Mesothelial cell of epicardium (in vitro differentiated cells): ENCODE results near the gene GOLGA6A. TPM values are rescaled to one million over a fixed set of nuclear protein-coding genes. Genes with fewer than 3 reads are reported as not detected.
"Not testable (repeated sequence)": the region's sequence is repeated elsewhere in the genome, so short reads cannot be mapped to it uniquely, and the experiment has no call there.

ENCODE experiments used
- DNase-seq, 2 experiments: peaks; one replicate each; pipeline ENCODE4 v3.0.0; 2021; ENCODE audit warnings: low spot score in 2 of 2; ENCODE audit not compliant: unreplicated experiment in 2 of 2
- H3K27ac Mint-ChIP-seq: 2 replicates; pipeline ENCODE4 v1.8.0; 2021; ENCODE audit warnings: mixed read lengths
- H3K27me3 Mint-ChIP-seq: 2 replicates; pipeline ENCODE4 v1.8.0; 2021; ENCODE audit warnings: low read depth, mixed read lengths
- H3K36me3 Mint-ChIP-seq: 2 replicates; pipeline ENCODE4 v1.8.0; 2021; ENCODE audit warnings: mixed read lengths
- H3K4me1 Mint-ChIP-seq: 2 replicates; pipeline ENCODE4 v1.8.0; 2021; ENCODE audit warnings: mixed read lengths
- H3K4me3 Mint-ChIP-seq: 2 replicates; pipeline ENCODE4 v1.8.0; 2021; ENCODE audit warnings: mild to moderate bottlenecking, moderate library complexity, mixed read lengths
- H3K9me3 Mint-ChIP-seq: 2 replicates; pipeline ENCODE4 v1.8.0; 2021; ENCODE audit warnings: mixed read lengths
- total RNA-seq: library from RNA; stranded (reverse); gene quantifications from 3 replicates; pipeline ENCODE4 v1.2.1, GENCODE V29; 2021
- TF ChIP-seq, protein P1 (sequence below): fragments of 200-600 bp; sonication (generic); IDR thresholded peaks from one replicate; pipeline ENCODE4 v1.5.0; 2021; ENCODE audit warnings: antibody characterized with exemption; ENCODE audit not compliant: unreplicated experiment

The GOLGA6A gene, protein sequence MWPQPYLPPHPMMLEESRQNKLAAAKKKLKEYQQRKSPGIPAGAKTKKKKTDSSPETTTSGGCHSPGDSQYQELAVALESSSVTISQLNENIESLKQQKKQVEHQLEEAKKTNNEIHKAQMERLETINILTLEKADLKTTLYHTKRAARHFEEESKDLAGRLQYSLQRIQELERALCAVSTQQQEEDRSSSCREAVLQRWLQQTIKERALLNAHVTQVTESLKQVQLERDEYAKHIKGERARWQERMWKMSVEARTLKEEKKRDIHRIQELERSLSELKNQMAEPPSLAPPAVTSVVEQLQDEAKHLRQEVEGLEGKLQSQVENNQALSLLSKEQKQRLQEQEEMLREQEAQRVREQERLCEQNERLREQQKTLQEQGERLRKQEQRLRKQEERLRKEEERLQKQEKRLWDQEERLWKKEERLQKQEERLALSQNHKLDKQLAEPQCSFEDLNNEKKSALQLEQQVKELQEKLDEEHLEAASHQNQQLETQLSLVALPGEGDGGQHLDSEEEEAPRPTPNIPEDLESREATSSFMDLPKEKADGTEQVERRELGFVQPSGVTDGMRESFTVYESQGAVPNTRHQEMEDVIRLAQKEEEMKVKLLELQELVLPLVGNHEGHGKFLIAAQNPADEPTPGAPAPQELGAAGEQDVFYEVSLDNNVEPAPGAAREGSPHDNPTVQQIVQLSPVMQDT
- 0.20 to 0.94 TPM (median 0.29 TPM) in 3 replicates for total RNA-seq

DNA sequence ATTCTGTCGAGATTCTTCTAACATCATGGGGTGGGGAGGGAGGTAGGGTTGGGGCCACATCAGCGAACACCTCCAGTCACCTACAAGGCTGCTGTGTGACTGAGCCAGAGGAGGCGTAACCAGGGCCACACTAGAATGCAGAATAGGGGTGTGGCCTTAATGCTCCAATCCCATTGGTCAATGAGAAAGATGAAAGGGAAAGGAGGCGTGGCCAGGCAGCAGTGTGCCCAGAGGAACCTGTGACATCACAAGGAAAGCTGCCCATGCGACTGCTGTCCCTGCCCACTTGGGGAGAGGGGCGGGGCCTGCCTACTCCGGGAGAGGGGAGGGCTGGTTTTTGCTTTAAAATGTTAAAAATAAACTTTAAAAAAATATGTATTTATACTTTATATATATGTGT lies at the start of gene GOLGA6A:
GOLGA6A (minus strand) TSS at position 101 of the 400 bp plus-strand sequence; CDS start at position 60, 41 bp downstream.
- H3K4me3 Mint-ChIP-seq, H3K27ac Mint-ChIP-seq, H3K4me1 Mint-ChIP-seq, H3K36me3 Mint-ChIP-seq, DNase-seq, H3K9me3 Mint-ChIP-seq, H3K27me3 Mint-ChIP-seq: not testable (repeated sequence)

DNA sequence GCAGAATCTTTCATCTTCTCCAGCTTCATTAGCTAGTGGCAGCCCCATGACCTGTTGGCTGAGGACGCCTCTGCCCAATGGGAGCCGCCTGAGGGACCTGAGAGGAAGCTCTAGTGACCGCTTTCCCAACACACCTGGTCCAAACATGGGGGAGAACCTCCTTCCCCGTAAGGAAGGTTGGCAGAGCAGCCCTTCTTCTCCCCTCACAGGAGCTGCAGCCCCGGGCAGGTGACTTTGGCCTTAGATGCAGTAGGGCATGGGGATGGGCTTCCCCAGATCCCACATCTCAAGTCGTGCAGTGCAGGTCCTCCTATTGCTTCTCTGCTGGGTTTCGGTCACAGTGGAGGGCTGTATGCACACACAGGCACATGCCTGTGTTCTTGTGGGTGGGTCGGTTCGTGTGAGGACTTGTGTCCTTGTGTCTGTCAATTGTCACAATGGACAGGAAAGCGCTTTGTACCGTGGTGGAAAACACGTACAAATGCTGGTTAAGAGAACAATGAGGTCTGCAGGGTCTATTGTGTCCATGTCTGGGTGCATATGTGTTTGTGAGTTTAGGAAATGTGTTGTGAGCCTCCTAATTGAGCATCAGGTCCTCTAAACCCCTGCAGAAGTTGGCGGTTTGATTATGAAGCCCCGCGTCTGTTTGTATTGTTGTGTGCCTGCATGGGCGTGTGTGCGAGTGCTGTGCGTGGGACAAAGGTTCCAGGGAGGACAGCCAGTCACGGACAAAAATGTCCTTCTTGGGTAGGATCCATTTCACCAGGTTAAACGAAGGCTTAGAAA lies 49.5 kb upstream of the GOLGA6A start:
- Mint-ChIP-seq H3K36me3 (peaks cover 2% of the 10 kb centered on the region), H3K9me3 (no peaks in the 10 kb centered on the region), H3K27me3 (peaks cover 97% of the 10 kb centered on the region), H3K4me3 (no peak overlapping the region), H3K27ac (no peak overlapping the region), H3K4me1 (peaks cover 39% of the 10 kb centered on the region)
- no peak for DNase-seq
- TF ChIP-seq, protein P1, sequence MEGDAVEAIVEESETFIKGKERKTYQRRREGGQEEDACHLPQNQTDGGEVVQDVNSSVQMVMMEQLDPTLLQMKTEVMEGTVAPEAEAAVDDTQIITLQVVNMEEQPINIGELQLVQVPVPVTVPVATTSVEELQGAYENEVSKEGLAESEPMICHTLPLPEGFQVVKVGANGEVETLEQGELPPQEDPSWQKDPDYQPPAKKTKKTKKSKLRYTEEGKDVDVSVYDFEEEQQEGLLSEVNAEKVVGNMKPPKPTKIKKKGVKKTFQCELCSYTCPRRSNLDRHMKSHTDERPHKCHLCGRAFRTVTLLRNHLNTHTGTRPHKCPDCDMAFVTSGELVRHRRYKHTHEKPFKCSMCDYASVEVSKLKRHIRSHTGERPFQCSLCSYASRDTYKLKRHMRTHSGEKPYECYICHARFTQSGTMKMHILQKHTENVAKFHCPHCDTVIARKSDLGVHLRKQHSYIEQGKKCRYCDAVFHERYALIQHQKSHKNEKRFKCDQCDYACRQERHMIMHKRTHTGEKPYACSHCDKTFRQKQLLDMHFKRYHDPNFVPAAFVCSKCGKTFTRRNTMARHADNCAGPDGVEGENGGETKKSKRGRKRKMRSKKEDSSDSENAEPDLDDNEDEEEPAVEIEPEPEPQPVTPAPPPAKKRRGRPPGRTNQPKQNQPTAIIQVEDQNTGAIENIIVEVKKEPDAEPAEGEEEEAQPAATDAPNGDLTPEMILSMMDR: no peak

DNA sequence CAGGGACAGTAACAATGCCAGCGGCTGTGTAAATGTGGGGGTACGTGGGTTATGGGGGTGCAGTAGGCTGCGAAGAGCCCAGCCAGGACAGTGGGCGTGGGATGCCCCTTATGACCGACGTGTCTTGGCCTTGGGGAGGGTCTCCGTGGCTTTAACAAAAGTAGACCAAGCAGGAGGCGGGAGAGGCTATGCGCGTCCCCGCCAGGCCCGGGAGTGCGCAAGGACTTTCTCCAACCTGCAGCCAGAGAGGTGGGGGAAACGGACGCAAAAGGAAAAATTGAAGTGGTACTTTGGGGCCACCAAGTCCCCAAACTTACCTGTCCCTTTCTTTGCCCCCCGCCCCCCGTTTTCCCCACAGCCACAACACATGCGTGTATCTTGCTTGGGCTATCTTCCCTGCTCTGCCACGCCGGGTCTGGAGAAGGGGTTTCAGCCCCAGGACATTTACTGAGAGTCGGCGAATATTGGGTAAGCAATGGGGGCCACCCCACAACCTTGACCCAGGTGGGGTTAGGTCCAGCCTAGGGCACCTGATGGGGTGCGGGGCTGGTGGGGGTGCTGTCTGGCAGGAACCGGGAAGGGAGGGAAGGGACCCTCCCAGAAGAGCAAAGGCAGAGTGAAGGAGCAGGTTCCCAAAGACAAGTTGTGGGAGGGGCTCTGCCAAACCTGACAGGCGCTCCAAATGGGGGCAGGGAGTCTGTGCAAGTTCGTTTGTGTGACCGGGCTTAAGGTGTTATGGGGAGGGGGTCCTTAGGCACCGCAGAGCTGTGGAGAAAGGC lies 48.7 kb upstream of the GOLGA6A start:
- Mint-ChIP-seq H3K9me3 (no peaks in the 10 kb centered on the region), H3K27me3 (peaks cover 97% of the 10 kb centered on the region), H3K4me1 (peaks cover 34% of the 10 kb centered on the region), H3K4me3 (peak overlapping the region; percentile 37), H3K36me3 (peaks cover 2% of the 10 kb centered on the region), H3K27ac (no peak overlapping the region)
- TF ChIP-seq, protein P1: no peak
- DNase-seq: no peak

DNA sequence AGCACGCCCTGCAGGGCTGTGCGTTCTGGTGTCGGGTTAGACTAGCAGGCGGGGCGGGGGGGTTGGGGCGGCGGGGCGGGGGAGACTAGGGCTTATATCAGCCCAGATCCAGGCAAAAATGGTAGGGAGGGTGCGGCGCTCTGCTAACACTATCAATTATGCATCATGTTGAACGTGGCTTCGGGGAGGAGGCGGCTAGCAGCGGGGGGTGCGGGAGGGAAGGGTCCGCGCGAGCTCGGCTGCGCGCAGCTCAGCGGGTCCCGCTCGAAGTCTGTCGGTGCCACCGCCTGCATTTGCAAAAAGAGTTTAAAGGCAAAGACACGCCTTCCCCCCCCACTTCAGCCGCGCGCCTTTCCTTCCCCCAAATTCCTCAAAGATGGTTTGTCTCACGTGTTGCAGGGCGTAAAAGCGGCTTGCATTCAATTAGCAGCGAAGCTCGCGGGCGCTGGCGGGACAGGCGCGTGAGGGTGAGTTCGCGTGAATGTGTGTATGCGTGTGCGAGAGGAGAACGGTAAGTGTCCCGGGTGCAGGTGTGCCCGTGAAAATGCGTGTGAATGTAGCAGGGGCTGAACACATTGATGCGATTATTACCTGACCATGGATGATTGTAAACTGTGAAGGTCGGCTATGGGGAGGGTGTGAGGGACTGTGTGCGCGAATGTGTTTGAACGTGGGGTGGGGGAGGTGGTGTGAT lies 48.0 kb upstream of the GOLGA6A start, which contains the start of gene ISLR2:
ISLR2 (plus strand) TSS at position 432 of the 694 bp plus-strand sequence. CDS start 2,169 bp downstream, outside the sequence.
- peaks cover 97% of the 10 kb centered on the region for H3K27me3 Mint-ChIP-seq
- TF ChIP-seq, protein P1: no peak
- H3K36me3 Mint-ChIP-seq: peaks cover 2% of the 10 kb centered on the region
- peaks cover 32% of the 10 kb centered on the region for H3K4me1 Mint-ChIP-seq
- H3K9me3 Mint-ChIP-seq: no peaks in the 10 kb centered on the region
- H3K27ac Mint-ChIP-seq: no peak within 1 kb of the TSS
- peak in 1 of 2 experiments; percentile 50 for DNase-seq
- H3K4me3 Mint-ChIP-seq: peak within 1 kb of the TSS; percentile 64

DNA sequence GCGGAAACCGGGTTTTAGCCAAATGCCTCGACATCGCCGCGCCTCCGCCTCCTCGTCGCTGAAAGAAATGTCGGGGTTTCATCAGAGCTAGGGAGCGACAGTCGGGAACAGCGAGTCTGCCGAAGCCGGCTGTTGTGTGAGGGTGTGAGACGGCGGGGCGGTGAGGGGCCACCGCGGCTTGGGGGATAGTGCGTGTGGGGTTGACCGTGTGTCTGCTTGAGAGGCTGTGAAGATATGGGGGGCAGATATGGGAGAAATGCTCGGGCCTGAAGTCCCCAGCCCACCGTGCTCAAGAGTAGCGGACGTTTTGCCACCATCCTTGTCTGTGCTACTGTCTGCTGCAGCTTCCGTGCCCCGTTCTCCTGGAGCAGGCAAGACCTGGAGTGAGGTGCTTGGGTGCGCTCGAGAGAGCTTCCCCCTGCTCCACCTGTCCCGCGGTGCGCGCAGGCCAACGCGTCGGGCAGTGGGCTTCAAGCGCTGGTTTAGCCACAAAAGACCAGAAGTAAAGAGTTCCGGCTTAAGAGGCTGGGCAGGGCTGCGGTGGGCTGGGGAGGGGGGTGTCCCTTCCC lies 47.3 kb upstream of the GOLGA6A start:
- Mint-ChIP-seq H3K27me3 (peaks cover 97% of the 10 kb centered on the region), H3K4me1 (peaks cover 27% of the 10 kb centered on the region), H3K27ac (no peak overlapping the region), H3K4me3 (peak overlapping the region; percentile 64), H3K36me3 (peaks cover 2% of the 10 kb centered on the region), H3K9me3 (no peaks in the 10 kb centered on the region)
- TF ChIP-seq, protein P1: no peak
- DNase-seq: peak in 1 of 2 experiments; percentile 42
